H1 (cell line): Measurements from ENCODE around the gene SERPINB1. TPM values are rescaled to one million over a fixed set of nuclear protein-coding genes. Genes with fewer than 3 reads are reported as not detected.

Source experiments
- HDAC6 ChIP-seq: IDR thresholded peaks from one replicate; pipeline ENCODE4 v1.7.1; 2012; ENCODE audit warnings: low read depth, mild to moderate bottlenecking, inconsistent platforms, low read length, moderate library complexity
- SRF ChIP-seq: IDR thresholded peaks from 2 replicates; pipeline ENCODE4 v1.6.1; 2011; ENCODE audit warnings: mild to moderate bottlenecking, low read depth, low read length, moderate library complexity
- TAF1 ChIP-seq: IDR thresholded peaks from 2 replicates; pipeline ENCODE4 v1.6.1; 2011; ENCODE audit warnings: mild to moderate bottlenecking, low read depth, low read length
- TBP ChIP-seq: IDR thresholded peaks from 2 replicates; pipeline ENCODE4 v1.6.1; 2011; ENCODE audit warnings: low read depth, low read length, improper control_type of control experiment
- polyA plus RNA-seq, 7 experiments: library from polyadenylated mRNA; depleted of rRNA in 3 of 7; stranded (reverse) in 5 of 7; unstranded in 2 of 7; fragments of >200 nt in 5 of 7; fragments of 200-250 nt in 2 of 7; gene quantifications; 1 replicate in 5 of 7; 2 replicates in 1 of 7; 4 replicates in 1 of 7; pipeline versions ENCODE4 v1.2.1 to v1.2.3, GENCODE V29; 2011 to 2013; ENCODE audit warnings: missing spikeins in 2 of 7, mixed read lengths in 2 of 7
- total RNA-seq: library from RNA; stranded (reverse); fragmentation: NEBNext Ultra II Directional; extraction: Animal tissue kit (Norgen Biotek cat#: 25700); gene quantifications from 2 replicates; pipeline ENCODE4 v1.2.1, GENCODE V29; 2021
- TF ChIP-seq, protein P1 (sequence below): IDR thresholded peaks from 2 replicates; pipeline ENCODE4 v1.6.1; 2011; ENCODE audit warnings: low read depth, mild to moderate bottlenecking, low read length; ENCODE audit not compliant: insufficient read depth

Gene SERPINB1
- total and polyA plus RNA-seq, 2 of the 8 experiments (the other 6 are each of a cell fraction or from before 2014, with no cell fraction given), result 8.1 to 17.3 TPM

GRCh38 chr6:2848851-2849250 lies 7.2 kb upstream of the SERPINB1 start (continued):
- TF ChIP-seq HDAC6 (no peak), SRF (no peak), TBP (0 out of 2 replicates have a peak, but pooled peaks have one; percentile 51), TAF1 (peak; percentile 48; the same call in 1 of the 2 replicates)
- TF ChIP-seq, protein P1, sequence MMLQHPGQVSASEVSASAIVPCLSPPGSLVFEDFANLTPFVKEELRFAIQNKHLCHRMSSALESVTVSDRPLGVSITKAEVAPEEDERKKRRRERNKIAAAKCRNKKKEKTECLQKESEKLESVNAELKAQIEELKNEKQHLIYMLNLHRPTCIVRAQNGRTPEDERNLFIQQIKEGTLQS, result no peak
